Sigmoid colon (tissue), 4 donors: ENCODE measurements around the gene TNFRSF11A.

Source experiments
- EP300 ChIP-seq, 4 donors: sonication (generic); formaldehyde crosslinking; IDR thresholded peaks; one replicate each; pipeline ENCODE4 v1.6.1; 2017; ENCODE audit warnings: antibody characterized with exemption in 4 of 4
- POLR2A ChIP-seq, 2 donors: fragments of 450-650 bp; IDR thresholded peaks; one replicate each; pipeline ENCODE4 v1.6.1; 2016; ENCODE audit warnings: antibody characterized with exemption in 2 of 2, mild to moderate bottlenecking in 2 of 2, moderate library complexity in 2 of 2
- POLR2AphosphoS5 ChIP-seq, 4 donors: sonication (generic); formaldehyde crosslinking; IDR thresholded peaks; one replicate each; pipeline ENCODE4 v1.6.1; 2017; ENCODE audit warnings: antibody characterized with exemption in 4 of 4
- TF ChIP-seq, protein P1 (sequence below), 4 experiments: fragments of 450-650 bp in 3 of 4; fragments of 200-600 bp in 1 of 4; IDR thresholded peaks; one replicate each; pipeline ENCODE4 v1.5.1; 2016 to 2019; ENCODE audit warnings: antibody characterized with exemption in 4 of 4, mild to moderate bottlenecking in 3 of 4, moderate library complexity in 2 of 4

DNA sequence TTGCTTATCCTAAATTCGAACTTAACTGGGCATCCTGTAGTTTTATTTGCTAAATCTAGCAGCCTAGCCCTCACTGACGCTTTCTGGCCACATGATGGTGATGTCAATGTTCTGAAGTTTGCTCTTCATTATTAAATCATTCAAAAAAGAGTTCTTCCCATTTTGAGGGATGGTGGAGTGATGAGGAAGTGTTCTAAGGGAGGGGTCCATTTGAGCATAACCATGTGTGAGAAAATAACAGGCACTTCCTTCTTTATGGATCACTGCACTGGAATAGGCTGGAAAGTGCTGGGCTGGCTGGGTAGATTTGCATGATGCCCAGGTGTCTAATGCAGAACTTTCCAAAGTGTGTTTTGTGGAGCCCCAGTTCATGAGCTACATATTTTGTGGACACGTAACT is 74.2 kb downstream of the TNFRSF11A start:
- TF ChIP-seq, protein P1, sequence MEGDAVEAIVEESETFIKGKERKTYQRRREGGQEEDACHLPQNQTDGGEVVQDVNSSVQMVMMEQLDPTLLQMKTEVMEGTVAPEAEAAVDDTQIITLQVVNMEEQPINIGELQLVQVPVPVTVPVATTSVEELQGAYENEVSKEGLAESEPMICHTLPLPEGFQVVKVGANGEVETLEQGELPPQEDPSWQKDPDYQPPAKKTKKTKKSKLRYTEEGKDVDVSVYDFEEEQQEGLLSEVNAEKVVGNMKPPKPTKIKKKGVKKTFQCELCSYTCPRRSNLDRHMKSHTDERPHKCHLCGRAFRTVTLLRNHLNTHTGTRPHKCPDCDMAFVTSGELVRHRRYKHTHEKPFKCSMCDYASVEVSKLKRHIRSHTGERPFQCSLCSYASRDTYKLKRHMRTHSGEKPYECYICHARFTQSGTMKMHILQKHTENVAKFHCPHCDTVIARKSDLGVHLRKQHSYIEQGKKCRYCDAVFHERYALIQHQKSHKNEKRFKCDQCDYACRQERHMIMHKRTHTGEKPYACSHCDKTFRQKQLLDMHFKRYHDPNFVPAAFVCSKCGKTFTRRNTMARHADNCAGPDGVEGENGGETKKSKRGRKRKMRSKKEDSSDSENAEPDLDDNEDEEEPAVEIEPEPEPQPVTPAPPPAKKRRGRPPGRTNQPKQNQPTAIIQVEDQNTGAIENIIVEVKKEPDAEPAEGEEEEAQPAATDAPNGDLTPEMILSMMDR (IDR thresholded peaks at IDR 0.05) = no peak
- no peak for TF ChIP-seq POLR2A (IDR thresholded peaks at IDR 0.05)
- TF ChIP-seq POLR2AphosphoS5 (IDR thresholded peaks at IDR 0.05) = no peak
- TF ChIP-seq EP300 (IDR thresholded peaks at IDR 0.05) = no peak
